Measurements from ENCODE around the gene RNF151.

RNF151 gene

GRCh38 chr16:1999866-2000514 lies 33.3 kb downstream of the RNF151 start:
- no peak for DNase-seq (ENCODE audit: low read depth)
- H3K4me3 ChIP-seq (ENCODE audit: low read depth, low read length) = no peak overlapping the region
- no peak for TF ChIP-seq CTCF (IDR thresholded peaks at IDR 0.05; ENCODE audit: insufficient read depth, low read depth, low read length, missing control alignments)

- H3K4me3 ChIP-seq (ENCODE audit: low read depth, low read length) = no peak overlapping the region
- TF ChIP-seq CTCF (IDR thresholded peaks at IDR 0.05; ENCODE audit: insufficient read depth, low read depth, low read length, missing control alignments) = no peak
- no peak for DNase-seq (ENCODE audit: low read depth)
These were observed 34.4 kb downstream of the RNF151 start for GRCh38 chr16:2001035-2001434.

GRCh38 chr16:2001456-2002355 lies 35.0 kb downstream of the RNF151 start:
- H3K4me3 ChIP-seq (ENCODE audit: low read depth, low read length) = no peak overlapping the region
- DNase-seq (ENCODE audit: low read depth) = no peak
- no peak for TF ChIP-seq CTCF (IDR thresholded peaks at IDR 0.05; ENCODE audit: insufficient read depth, low read depth, low read length, missing control alignments)

GRCh38 chr16:2002406-2003230 lies 36.0 kb downstream of the RNF151 start:
- no peak for DNase-seq (ENCODE audit: low read depth)
- TF ChIP-seq CTCF (IDR thresholded peaks at IDR 0.05; ENCODE audit: insufficient read depth, low read depth, low read length, missing control alignments) = no peak
- no peak overlapping the region for H3K4me3 ChIP-seq (ENCODE audit: low read depth, low read length)

GRCh38 chr16:2003231-2003826 lies 36.7 kb downstream of the RNF151 start:
- DNase-seq (ENCODE audit: low read depth) = no peak

More at GRCh38 chr16:2003231-2003826, 36.7 kb downstream of the RNF151 start:
- H3K4me3 ChIP-seq (ENCODE audit: low read depth, low read length) = no peak overlapping the region
- no peak for TF ChIP-seq CTCF (IDR thresholded peaks at IDR 0.05; ENCODE audit: insufficient read depth, low read depth, low read length, missing control alignments)

Measured in GM12865 (cell line).